ENCODE measurements around the gene LRRC74B.

LRRC74B gene

DNA sequence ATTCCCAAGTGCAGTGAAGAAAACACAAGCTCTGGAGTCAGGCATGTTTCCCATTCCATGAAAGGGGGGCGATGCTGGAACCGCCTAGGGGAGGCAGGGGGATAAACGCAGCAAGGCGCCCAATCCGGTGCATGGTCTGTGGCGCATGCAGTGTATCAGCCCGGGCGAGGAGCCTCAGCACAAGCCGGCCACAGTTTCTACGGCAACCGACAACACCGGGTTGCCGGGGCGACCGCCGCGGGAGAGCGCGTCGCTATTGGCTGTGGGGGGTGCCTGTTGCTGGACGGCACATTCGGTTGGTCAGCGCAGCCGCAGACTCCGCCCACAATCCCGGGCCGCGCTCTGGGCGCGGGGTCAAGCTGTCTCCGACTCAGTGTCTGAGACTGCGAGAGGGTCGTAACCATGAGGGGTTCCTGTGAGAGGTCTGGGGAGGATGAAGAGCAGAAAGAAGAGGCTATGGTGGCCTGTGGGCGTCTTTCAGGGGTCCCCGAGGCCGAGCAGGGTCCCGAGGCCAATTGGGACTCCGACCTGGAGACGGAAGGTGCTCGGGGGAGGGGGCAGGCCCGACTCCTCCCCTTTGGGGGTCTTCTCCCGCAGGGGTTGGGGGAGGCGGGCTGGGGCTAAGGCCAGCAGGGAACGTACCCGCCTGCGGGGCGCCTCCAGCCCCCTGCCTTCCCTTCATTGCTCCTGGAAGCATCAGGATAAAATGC, at the start of gene LRRC74B:
Gene LRRC74B (plus strand): TSS at position 362 of the 710 bp plus-strand sequence. CDS start 41 bp downstream, at position 403.
- Histone ChIP-seq H3K9ac (ENCODE audit: low read length) (no peak within 1 kb of the TSS), H3K4me3 (ENCODE audit: low read depth, low read length, poor library complexity, severe bottlenecking) (peak within 1 kb of the TSS; percentile 61), H3K4me1 (ENCODE audit: insufficient read depth, low read length, severe bottlenecking) (peaks cover 6% of the 10 kb centered on the region), H3K79me2 (ENCODE audit: insufficient read depth, low read length) (no peaks in the 10 kb centered on the region), H3K4me2 (ENCODE audit: low read length) (peak within 1 kb of the TSS; percentile 91), H3K36me3 (ENCODE audit: insufficient read depth, low read length) (no peaks in the 10 kb centered on the region), H2AFZ (ENCODE audit: low read length) (no peak within 1 kb of the TSS), H4K20me1 (ENCODE audit: insufficient read depth, low read length) (no peaks in the 10 kb centered on the region), H3K9me3 (ENCODE audit: low read length) (no peaks in the 10 kb centered on the region), H3K27me3 (ENCODE audit: insufficient read depth, low read length) (no peaks in the 10 kb centered on the region), H3K9me2 (ENCODE audit: low read depth, low read length) (no peaks in the 10 kb centered on the region), H3F3A (ENCODE audit: insufficient read depth, low read length) (no peaks in the 10 kb centered on the region), H3K27ac (ENCODE audit: low read depth, low read length, poor library complexity, severe bottlenecking) (no peak within 1 kb of the TSS)
- TF ChIP-seq, protein P1, sequence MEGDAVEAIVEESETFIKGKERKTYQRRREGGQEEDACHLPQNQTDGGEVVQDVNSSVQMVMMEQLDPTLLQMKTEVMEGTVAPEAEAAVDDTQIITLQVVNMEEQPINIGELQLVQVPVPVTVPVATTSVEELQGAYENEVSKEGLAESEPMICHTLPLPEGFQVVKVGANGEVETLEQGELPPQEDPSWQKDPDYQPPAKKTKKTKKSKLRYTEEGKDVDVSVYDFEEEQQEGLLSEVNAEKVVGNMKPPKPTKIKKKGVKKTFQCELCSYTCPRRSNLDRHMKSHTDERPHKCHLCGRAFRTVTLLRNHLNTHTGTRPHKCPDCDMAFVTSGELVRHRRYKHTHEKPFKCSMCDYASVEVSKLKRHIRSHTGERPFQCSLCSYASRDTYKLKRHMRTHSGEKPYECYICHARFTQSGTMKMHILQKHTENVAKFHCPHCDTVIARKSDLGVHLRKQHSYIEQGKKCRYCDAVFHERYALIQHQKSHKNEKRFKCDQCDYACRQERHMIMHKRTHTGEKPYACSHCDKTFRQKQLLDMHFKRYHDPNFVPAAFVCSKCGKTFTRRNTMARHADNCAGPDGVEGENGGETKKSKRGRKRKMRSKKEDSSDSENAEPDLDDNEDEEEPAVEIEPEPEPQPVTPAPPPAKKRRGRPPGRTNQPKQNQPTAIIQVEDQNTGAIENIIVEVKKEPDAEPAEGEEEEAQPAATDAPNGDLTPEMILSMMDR (IDR thresholded peaks at IDR 0.05; ENCODE audit: low read length): no peak
- no peak for TF ChIP-seq EZH2 (IDR thresholded peaks at IDR 0.05; ENCODE audit: borderline replicate concordance, low read length)

- Histone ChIP-seq H3K27me3 (ENCODE audit: insufficient read depth, low read length) (no peaks in the 10 kb centered on the region), H3F3A (ENCODE audit: insufficient read depth, low read length) (no peaks in the 10 kb centered on the region), H3K9me2 (ENCODE audit: low read depth, low read length) (no peaks in the 10 kb centered on the region), H2AFZ (ENCODE audit: low read length) (no peak overlapping the region), H4K20me1 (ENCODE audit: insufficient read depth, low read length) (no peaks in the 10 kb centered on the region), H3K36me3 (ENCODE audit: insufficient read depth, low read length) (peaks cover 39% of the 10 kb centered on the region; the same call in 1 of the 2 replicates), H3K9ac (ENCODE audit: low read length) (no peak overlapping the region), H3K4me2 (ENCODE audit: low read length) (no peak overlapping the region), H3K4me3 (ENCODE audit: low read depth, low read length, poor library complexity, severe bottlenecking) (no peak overlapping the region), H3K27ac (ENCODE audit: low read depth, low read length, poor library complexity, severe bottlenecking) (no peak overlapping the region), H3K9me3 (ENCODE audit: low read length) (no peaks in the 10 kb centered on the region), H3K79me2 (ENCODE audit: insufficient read depth, low read length) (peaks cover 3% of the 10 kb centered on the region; the same call in 1 of the 2 replicates), H3K4me1 (ENCODE audit: insufficient read depth, low read length, severe bottlenecking) (peaks cover 19% of the 10 kb centered on the region)
- TF ChIP-seq, protein P1 (IDR thresholded peaks at IDR 0.05; ENCODE audit: low read length): no peak
- no peak for TF ChIP-seq EZH2 (IDR thresholded peaks at IDR 0.05; ENCODE audit: borderline replicate concordance, low read length)
Measured at GRCh38 chr22:20996031-20996410, 49.7 kb upstream of the LRRC74B start.

- H3F3A ChIP-seq (ENCODE audit: insufficient read depth, low read length): no peaks in the 10 kb centered on the region
- no peaks in the 10 kb centered on the region for H4K20me1 ChIP-seq (ENCODE audit: insufficient read depth, low read length)
- no peaks in the 10 kb centered on the region for H3K9me2 ChIP-seq (ENCODE audit: low read depth, low read length)
- no peak overlapping the region for H3K4me3 ChIP-seq (ENCODE audit: low read depth, low read length, poor library complexity, severe bottlenecking)
- TF ChIP-seq, protein P1 (IDR thresholded peaks at IDR 0.05; ENCODE audit: low read length): no peak
- no peak for TF ChIP-seq EZH2 (IDR thresholded peaks at IDR 0.05; ENCODE audit: borderline replicate concordance, low read length)
- peaks cover 7% of the 10 kb centered on the region; the same call in 1 of the 2 replicates for H3K79me2 ChIP-seq (ENCODE audit: insufficient read depth, low read length)
- no peaks in the 10 kb centered on the region for H3K27me3 ChIP-seq (ENCODE audit: insufficient read depth, low read length)
- H3K4me1 ChIP-seq (ENCODE audit: insufficient read depth, low read length, severe bottlenecking): peaks cover 23% of the 10 kb centered on the region
- H2AFZ ChIP-seq (ENCODE audit: low read length): no peak overlapping the region
- H3K27ac ChIP-seq (ENCODE audit: low read depth, low read length, poor library complexity, severe bottlenecking): no peak overlapping the region
- H3K4me2 ChIP-seq (ENCODE audit: low read length): no peak overlapping the region
- no peak overlapping the region for H3K9ac ChIP-seq (ENCODE audit: low read length)
- no peaks in the 10 kb centered on the region for H3K9me3 ChIP-seq (ENCODE audit: low read length)
- H3K36me3 ChIP-seq (ENCODE audit: insufficient read depth, low read length): peaks cover 35% of the 10 kb centered on the region; the same call in 1 of the 2 replicates
Measured at GRCh38 chr22:20996598-20997535, 48.9 kb upstream of the LRRC74B start.
